Measurements from ENCODE around the gene EFL1.
A peak's percentile ranks its signal among the peaks of the same experiment; 100 is the strongest.
"Not testable (repeated sequence)": the region's sequence is repeated elsewhere in the genome, so short reads cannot be mapped to it uniquely, and the experiment has no call there.

The EFL1 gene

GRCh38 chr15:82297546-82297945 is 35.0 kb upstream of the EFL1 start:
- DNase-seq = no peak
- TF ChIP-seq POLR2A (IDR thresholded peaks at IDR 0.05; ENCODE audit: low read length) = no peak
- no peak for TF ChIP-seq GATA1 (IDR thresholded peaks at IDR 0.05; ENCODE audit: low read depth, low read length)

GRCh38 chr15:82294061-82294690 is 31.6 kb upstream of the EFL1 start:
- TF ChIP-seq GATA1 (IDR thresholded peaks at IDR 0.05; ENCODE audit: low read depth, low read length) = no peak
- TF ChIP-seq POLR2A (IDR thresholded peaks at IDR 0.05; ENCODE audit: low read length) = no peak
- DNase-seq = no peak

GRCh38 chr15:82292271-82292670 is 29.7 kb upstream of the EFL1 start:
- no peak for DNase-seq
- no peak for TF ChIP-seq GATA1 (IDR thresholded peaks at IDR 0.05; ENCODE audit: low read depth, low read length)
- no peak for TF ChIP-seq POLR2A (IDR thresholded peaks at IDR 0.05; ENCODE audit: low read length)

GRCh38 chr15:82288202-82288601 is 25.7 kb upstream of the EFL1 start:
- DNase-seq = not testable (repeated sequence)

GRCh38 chr15:82286475-82286874 is 23.9 kb upstream of the EFL1 start:
- peak; percentile 33 to 46 for DNase-seq

- not testable (repeated sequence) for DNase-seq
Measured at GRCh38 chr15:82284381-82284780, 21.8 kb upstream of the EFL1 start.

GRCh38 chr15:82282386-82282785 is 19.9 kb upstream of the EFL1 start:
- DNase-seq = not testable (repeated sequence)

- DNase-seq = not testable (repeated sequence)
Measured at GRCh38 chr15:82281276-82281675, 18.7 kb upstream of the EFL1 start.

- DNase-seq = peak in 1 of 2 experiments; percentile 10
- TF ChIP-seq GATA1 (IDR thresholded peaks at IDR 0.05; ENCODE audit: low read depth, low read length) = no peak
- TF ChIP-seq POLR2A (IDR thresholded peaks at IDR 0.05; ENCODE audit: low read length) = no peak
Measured at GRCh38 chr15:82275410-82275809, 12.9 kb upstream of the EFL1 start.

- peak; percentile 11 to 74 for DNase-seq
- TF ChIP-seq GATA1 (IDR thresholded peaks at IDR 0.05; ENCODE audit: low read depth, low read length) (no peak), POLR2A (IDR thresholded peaks at IDR 0.05; ENCODE audit: low read length) (no peak)
Measured at GRCh38 chr15:82272154-82272553, 9.6 kb upstream of the EFL1 start.

GRCh38 chr15:82268454-82268853 is 5.9 kb upstream of the EFL1 start:
- DNase-seq = not testable (repeated sequence)

GRCh38 chr15:82267137-82267536 is 4.6 kb upstream of the EFL1 start:
- DNase-seq = peak; percentile 45 to 74

GRCh38 chr15:82263350-82263749 is 816 bp upstream of the EFL1 start:
- TF ChIP-seq POLR2A (IDR thresholded peaks at IDR 0.05; ENCODE audit: low read length) (no peak), GATA1 (IDR thresholded peaks at IDR 0.05; ENCODE audit: low read depth, low read length) (no peak)
- peak in 1 of 2 experiments; percentile 20 for DNase-seq

GRCh38 chr15:82261566-82262421 is 740 bp downstream of the EFL1 start:
- DNase-seq = peak; percentile 75 to 82

- not testable (repeated sequence) for DNase-seq
Measured at GRCh38 chr15:82248261-82248660, 14.3 kb downstream of the EFL1 start.

- not testable (repeated sequence) for DNase-seq
Measured at GRCh38 chr15:82245956-82246355, 16.6 kb downstream of the EFL1 start.

- not testable (repeated sequence) for DNase-seq
Measured at GRCh38 chr15:82243644-82244043, 18.9 kb downstream of the EFL1 start.

GRCh38 chr15:82241836-82242499 is 20.6 kb downstream of the EFL1 start:
- not testable (repeated sequence) for DNase-seq

Data from erythroblast (primary cell).